ENCODE measurements around the gene SPINK2. TPM values are rescaled to one million over a fixed set of nuclear protein-coding genes. Genes with fewer than 3 reads are reported as not detected.

SPINK2 gene
- total and polyA plus RNA-seq, 11 donors: not detected

GRCh38 chr4:56760183-56760582, 61.3 kb downstream of the SPINK2 start:
- WGBS, 4 donors: 36 to 57% (median 48%) methylated on average over 1 of the region's 1 CpG
- H3K4me3 ChIP-seq: no peak overlapping the region
- TF ChIP-seq POLR2A (IDR thresholded peaks at IDR 0.05): no peak
- TF ChIP-seq, protein P1, sequence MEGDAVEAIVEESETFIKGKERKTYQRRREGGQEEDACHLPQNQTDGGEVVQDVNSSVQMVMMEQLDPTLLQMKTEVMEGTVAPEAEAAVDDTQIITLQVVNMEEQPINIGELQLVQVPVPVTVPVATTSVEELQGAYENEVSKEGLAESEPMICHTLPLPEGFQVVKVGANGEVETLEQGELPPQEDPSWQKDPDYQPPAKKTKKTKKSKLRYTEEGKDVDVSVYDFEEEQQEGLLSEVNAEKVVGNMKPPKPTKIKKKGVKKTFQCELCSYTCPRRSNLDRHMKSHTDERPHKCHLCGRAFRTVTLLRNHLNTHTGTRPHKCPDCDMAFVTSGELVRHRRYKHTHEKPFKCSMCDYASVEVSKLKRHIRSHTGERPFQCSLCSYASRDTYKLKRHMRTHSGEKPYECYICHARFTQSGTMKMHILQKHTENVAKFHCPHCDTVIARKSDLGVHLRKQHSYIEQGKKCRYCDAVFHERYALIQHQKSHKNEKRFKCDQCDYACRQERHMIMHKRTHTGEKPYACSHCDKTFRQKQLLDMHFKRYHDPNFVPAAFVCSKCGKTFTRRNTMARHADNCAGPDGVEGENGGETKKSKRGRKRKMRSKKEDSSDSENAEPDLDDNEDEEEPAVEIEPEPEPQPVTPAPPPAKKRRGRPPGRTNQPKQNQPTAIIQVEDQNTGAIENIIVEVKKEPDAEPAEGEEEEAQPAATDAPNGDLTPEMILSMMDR (IDR thresholded peaks at IDR 0.05): no peak
- no peaks in the 10 kb centered on the region for H3K9me3 ChIP-seq
- H3K36me3 ChIP-seq: no peaks in the 10 kb centered on the region
- H3K4me1 ChIP-seq: peaks cover 0 to 36% (median 0%) of the 10 kb centered on the region in 12 donors
- intact Hi-C loops (cut with DNase I): no loop called here
- DNase-seq (no peak), ATAC-seq (no peak)
- H3K27ac ChIP-seq: no peak overlapping the region
- peaks cover 0 to 4% (median 0%) of the 10 kb centered on the region in 9 donors for H3K27me3 ChIP-seq

Other genes with a start within 250 kb of the SPINK2 start
- 100 to 1,000 TPM in 2 of 9 donors, 10 to 100 TPM in 4, 1 to 10 TPM in 3; 1.5 to 223 (median 11.3) TPM for gene HOPX, start 140.4 kb downstream of the SPINK2 start, total RNA-seq
- 10 to 100 TPM; 25.0 to 83.3 TPM for gene HOPX, start 140.4 kb downstream of the SPINK2 start, polyA plus RNA-seq
- 10 to 100 TPM; 20.5 to 41.6 (median 29.6) TPM for gene REST, start 86.2 kb upstream of the SPINK2 start, total RNA-seq
- 1 to 10 TPM; 4.4 to 7.3 TPM for gene REST, start 86.2 kb upstream of the SPINK2 start, polyA plus RNA-seq
- 10 to 100 TPM; 11.2 to 23.0 (median 12.2) TPM for gene NOA1, start 155.9 kb upstream of the SPINK2 start, total RNA-seq
- gene NOA1, start 155.9 kb upstream of the SPINK2 start, polyA plus RNA-seq: 10 to 100 TPM in 1 of 2 donors, 1 to 10 TPM in 1; 5.3 to 13.3 TPM
- gene POLR2B, start 157.2 kb upstream of the SPINK2 start, total RNA-seq: 10 to 100 TPM; 63.6 to 87.0 (median 75.0) TPM
- gene POLR2B, start 157.2 kb upstream of the SPINK2 start, polyA plus RNA-seq: 10 to 100 TPM; 19.4 to 54.6 TPM

Measured in heart left ventricle (tissue), 16 donors.